ENCODE measurements around the gene BIRC3. TPM values are rescaled to one million over a fixed set of nuclear protein-coding genes. Genes with fewer than 3 reads are reported as not detected.

The BIRC3 gene
- total RNA-seq = 2.3 and 4.3 TPM in 2 replicates

DNA sequence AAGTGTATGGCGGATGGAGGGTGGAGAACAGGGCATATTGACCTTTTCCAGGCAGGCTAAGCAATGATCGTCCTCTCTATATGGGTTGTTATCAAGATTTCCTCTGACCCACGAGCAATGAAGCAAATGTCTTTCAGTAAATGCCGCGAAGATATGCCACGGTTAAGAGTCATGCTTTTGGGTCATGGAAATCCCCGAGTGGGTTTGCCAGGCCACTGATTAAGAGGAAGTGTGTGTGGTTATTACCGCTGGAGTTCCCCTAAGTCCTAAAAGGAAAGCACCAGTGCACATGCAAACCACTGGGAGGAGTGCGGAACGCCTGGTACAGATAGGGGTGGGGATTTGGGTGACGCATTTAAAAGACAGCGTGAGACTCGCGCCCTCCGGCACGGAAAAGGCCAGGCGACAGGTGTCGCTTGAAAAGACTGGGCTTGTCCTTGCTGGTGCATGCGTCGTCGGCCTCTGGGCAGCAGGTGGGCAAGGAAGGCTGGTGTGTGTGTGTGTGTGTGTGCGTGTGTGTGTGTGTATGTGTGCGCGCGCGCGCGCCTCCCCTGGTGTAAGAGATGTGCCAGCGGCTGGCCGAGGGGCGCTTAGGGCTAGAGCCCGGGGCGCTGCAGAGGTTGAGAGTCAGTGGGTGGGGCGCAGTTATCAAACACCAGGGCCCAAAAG, at the start of gene BIRC3:
Gene BIRC3, plus strand, starts transcription at position 386 of the 669 bp plus-strand sequence. CDS start 7,026 bp downstream, outside the sequence.

DNA sequence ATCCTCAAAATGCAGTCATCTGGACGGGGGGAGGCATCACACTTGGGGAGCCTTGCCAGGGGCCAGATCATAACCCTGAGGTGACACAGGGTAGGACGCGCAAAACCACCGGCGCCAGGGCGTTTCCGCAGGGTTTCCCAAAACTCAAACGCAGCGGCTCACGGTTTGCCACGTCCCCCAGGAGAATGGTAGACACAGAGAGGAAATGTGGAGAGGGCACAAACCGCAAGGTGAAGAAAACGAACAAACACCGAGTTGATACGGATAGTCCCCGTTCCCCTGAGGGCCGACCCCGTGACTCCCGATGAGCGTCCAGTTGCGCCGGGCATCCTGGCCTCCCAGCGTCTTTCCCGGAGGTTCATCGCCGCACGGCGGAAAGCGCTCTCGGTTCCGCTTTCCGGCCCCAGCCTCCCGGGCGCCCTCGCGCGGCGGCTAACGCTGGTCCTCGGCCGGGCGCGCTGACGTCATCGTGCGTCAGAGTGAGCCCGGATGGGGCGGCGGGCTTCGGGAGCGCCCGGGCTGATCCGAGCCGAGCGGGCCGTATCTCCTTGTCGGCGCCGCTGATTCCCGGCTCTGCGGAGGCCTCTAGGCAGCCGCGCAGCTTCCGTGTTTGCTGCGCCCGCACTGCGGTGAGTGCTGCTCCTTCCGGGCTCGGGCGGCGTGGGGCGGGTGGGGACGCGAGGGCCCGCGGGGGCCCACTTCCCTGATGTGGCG, 29.6 kb downstream of the BIRC3 start, which contains the start of gene BIRC2:
Gene BIRC2, plus strand, starts transcription at position 467 of the 714 bp plus-strand sequence. CDS start 2,641 bp downstream, outside the sequence.

Small RNA genes lying within 50 kb of the gene (small RNA-seq; reads per million reads assigned to genes)
- gene AP000942.3 (not detected), gene AP000942.4 (not detected), gene RNU6-952P (not detected)

Other genes starting within 250 kb of the BIRC3 start
- 54.2 and 68.9 TPM in 2 replicates for gene YAP1, start 207.0 kb upstream of the BIRC3 start, total RNA-seq
- gene BIRC2, start 29.7 kb downstream of the BIRC3 start, total RNA-seq = 77.7 and 81.8 TPM in 2 replicates
- gene TMEM123, start 135.3 kb downstream of the BIRC3 start, total RNA-seq = 175 and 247 TPM in 2 replicates
- 0.76 and 1.6 TPM in 2 replicates for gene MMP7, start 213.3 kb downstream of the BIRC3 start, total RNA-seq